HepG2 (cell line): ENCODE results near the gene CLPTM1L.

Experiments
- ZNF124 ChIP-seq: sonication (generic); formaldehyde crosslinking; IDR thresholded peaks from 2 replicates; pipeline ENCODE4 v1.4.0; 2020; ENCODE audit warnings: missing genetic modification reagents
- TF ChIP-seq, protein P1 (sequence below): sonication (generic); formaldehyde crosslinking; IDR thresholded peaks from one replicate; pipeline ENCODE4 v1.5.1; 2020; ENCODE audit warnings: mild to moderate bottlenecking, missing genetic modification reagents; ENCODE audit errors: not compliant biosample characterization

DNA sequence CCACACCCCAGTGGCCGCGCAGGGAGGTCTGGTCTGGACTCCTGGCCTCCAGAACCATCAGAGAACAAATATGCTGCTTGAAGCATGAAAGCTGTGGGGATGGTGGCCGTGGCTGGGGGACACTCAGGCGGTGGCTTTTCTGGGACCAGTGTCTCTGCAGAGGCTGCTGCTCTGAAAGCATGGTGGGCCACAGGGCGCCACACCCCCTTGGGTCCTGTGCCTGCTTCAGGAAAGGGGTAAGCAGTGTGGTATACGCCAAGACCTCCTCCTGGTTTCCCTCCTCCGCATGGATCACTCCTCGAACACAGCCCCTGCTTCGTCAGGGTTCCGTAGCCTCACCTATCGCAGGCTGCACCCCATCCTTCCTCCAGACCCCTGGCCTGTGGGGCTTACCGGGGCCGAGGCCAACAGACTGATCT, 30.3 kb downstream of the CLPTM1L start:
- TF ChIP-seq, protein P1, sequence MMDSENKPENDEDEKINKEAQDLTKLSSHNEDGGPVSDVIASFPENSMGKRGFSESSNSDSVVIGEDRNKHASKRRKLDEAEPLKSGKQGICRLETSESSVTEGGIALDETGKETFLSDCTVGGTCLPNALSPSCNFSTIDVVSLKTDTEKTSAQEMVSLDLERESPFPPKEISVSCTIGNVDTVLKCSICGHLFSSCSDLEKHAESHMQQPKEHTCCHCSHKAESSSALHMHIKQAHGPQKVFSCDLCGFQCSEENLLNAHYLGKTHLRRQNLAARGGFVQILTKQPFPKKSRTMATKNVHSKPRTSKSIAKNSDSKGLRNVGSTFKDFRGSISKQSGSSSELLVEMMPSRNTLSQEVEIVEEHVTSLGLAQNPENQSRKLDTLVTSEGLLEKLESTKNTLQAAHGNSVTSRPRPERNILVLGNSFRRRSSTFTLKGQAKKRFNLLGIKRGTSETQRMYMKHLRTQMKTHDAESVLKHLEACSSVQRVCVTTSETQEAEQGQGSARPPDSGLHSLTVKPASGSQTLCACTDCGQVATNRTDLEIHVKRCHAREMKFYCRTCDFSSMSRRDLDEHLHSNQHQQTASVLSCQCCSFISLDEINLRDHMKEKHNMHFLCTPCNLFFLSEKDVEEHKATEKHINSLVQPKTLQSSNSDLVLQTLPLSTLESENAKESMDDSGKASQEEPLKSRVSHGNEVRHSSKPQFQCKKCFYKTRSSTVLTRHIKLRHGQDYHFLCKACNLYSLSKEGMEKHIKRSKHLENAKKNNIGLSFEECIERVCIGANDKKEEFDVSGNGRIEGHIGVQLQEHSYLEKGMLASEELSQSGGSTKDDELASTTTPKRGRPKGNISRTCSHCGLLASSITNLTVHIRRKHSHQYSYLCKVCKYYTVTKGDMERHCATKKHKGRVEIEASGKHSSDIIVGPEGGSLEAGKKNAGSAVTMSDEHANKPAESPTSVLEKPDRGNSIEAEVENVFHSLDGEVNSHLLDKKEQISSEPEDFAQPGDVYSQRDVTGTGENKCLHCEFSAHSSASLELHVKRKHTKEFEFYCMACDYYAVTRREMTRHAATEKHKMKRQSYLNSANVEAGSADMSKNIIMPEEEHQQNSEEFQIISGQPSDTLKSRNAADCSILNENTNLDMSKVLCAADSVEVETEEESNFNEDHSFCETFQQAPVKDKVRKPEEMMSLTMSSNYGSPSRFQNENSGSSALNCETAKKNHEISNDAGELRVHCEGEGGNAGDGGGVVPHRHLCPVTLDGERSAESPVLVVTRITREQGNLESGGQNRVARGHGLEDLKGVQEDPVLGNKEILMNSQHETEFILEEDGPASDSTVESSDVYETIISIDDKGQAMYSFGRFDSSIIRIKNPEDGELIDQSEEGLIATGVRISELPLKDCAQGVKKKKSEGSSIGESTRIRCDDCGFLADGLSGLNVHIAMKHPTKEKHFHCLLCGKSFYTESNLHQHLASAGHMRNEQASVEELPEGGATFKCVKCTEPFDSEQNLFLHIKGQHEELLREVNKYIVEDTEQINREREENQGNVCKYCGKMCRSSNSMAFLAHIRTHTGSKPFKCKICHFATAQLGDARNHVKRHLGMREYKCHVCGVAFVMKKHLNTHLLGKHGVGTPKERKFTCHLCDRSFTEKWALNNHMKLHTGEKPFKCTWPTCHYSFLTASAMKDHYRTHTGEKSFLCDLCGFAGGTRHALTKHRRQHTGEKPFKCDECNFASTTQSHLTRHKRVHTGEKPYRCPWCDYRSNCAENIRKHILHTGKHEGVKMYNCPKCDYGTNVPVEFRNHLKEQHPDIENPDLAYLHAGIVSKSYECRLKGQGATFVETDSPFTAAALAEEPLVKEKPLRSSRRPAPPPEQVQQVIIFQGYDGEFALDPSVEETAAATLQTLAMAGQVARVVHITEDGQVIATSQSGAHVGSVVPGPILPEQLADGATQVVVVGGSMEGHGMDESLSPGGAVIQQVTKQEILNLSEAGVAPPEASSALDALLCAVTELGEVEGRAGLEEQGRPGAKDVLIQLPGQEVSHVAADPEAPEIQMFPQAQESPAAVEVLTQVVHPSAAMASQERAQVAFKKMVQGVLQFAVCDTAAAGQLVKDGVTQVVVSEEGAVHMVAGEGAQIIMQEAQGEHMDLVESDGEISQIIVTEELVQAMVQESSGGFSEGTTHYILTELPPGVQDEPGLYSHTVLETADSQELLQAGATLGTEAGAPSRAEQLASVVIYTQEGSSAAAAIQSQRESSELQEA (CRISPR knock-in tag), result no peak
- TF ChIP-seq ZNF124 (CRISPR knock-in tag), result no peak
